ENCODE data around the gene TUBB. TPM values are rescaled to one million over a fixed set of nuclear protein-coding genes. Genes with fewer than 3 reads are reported as not detected.

The TUBB gene
- total and polyA plus RNA-seq, 9 of the 15 experiments (the other 6 are each of a cell fraction or from before 2014, with no cell fraction given): 971 to 2,870 (median 1,478) TPM

GRCh38 chr6:30767158-30767943 is 47.2 kb downstream of the TUBB start (continued):
- TF ChIP-seq ZHX1 (conservative IDR thresholded peaks at IDR 0.05; ENCODE audit: low read length): no peak
- 0 out of 2 replicates have a peak, but pooled peaks have one; percentile 31 for TF ChIP-seq ZNF583 (CRISPR knock-in tag; IDR thresholded peaks at IDR 0.05)
- peak; percentile 89 for TF ChIP-seq ARID1B (IDR thresholded peaks at IDR 0.05)
- TF ChIP-seq TBL1XR1 (IDR thresholded peaks at IDR 0.05; ENCODE audit: low read length in 2 of 2): 0 out of 4 replicates have a peak, but pooled peaks of 1 of the 2 experiments have one; percentile 75
- TF ChIP-seq LEF1 (IDR thresholded peaks at IDR 0.05): no peak
- TF ChIP-seq HMBOX1 (IDR thresholded peaks at IDR 0.05): peak; percentile 69; the same call in 1 of the 2 replicates
- no peak for TF ChIP-seq RFX1 (IDR thresholded peaks at IDR 0.05)
- TF ChIP-seq ZBTB40 (IDR thresholded peaks at IDR 0.05): no peak
- no peak for TF ChIP-seq ZBTB40 (CRISPR knock-in tag; IDR thresholded peaks at IDR 0.05)
- no peak for TF ChIP-seq KLF10 (CRISPR knock-in tag; IDR thresholded peaks at IDR 0.05)
- TF ChIP-seq STAT5A (IDR thresholded peaks at IDR 0.05; ENCODE audit: borderline replicate concordance, low read length): peak; percentile 58; the same call in 1 of the 2 replicates
- peak; percentile 68 for TF ChIP-seq TFAP4 (CRISPR knock-in tag; IDR thresholded peaks at IDR 0.05; ENCODE audit: borderline replicate concordance)
- TF ChIP-seq FOXM1 (IDR thresholded peaks at IDR 0.05; ENCODE audit: low read depth): peak; percentile 17; the same call in 1 of the 2 replicates
- TF ChIP-seq FOXM1 (CRISPR knock-in tag; IDR thresholded peaks at IDR 0.05; ENCODE audit: low read depth): no peak

Measured in K562 (cell line).